Kidney epithelial cell (primary cell): Measurements from ENCODE around the gene TMC1. TPM values are rescaled to one million over a fixed set of nuclear protein-coding genes. Genes with fewer than 3 reads are reported as not detected.

ENCODE experiments used
- DNase-seq: peaks from one replicate; pipeline ENCODE4 v3.0.0-alpha.2; 2010; ENCODE audit warnings: low read depth
- H3K27me3 ChIP-seq: 2 replicates; pipeline ENCODE4 v1.6.0; 2011; ENCODE audit warnings: low read length; ENCODE audit not compliant: control insufficient read depth, insufficient read depth
- H3K36me3 ChIP-seq: 2 replicates; pipeline ENCODE4 v1.5.1; 2011; ENCODE audit warnings: low read length; ENCODE audit not compliant: control insufficient read depth, insufficient read depth
- H3K4me3 ChIP-seq: 2 replicates; pipeline ENCODE4 v1.5.1; 2011; ENCODE audit warnings: low read depth, mild to moderate bottlenecking, control low read depth, low read length
- CTCF ChIP-seq: IDR thresholded peaks from 2 replicates; pipeline ENCODE4 v1.5.1; 2011; ENCODE audit warnings: mild to moderate bottlenecking, moderate library complexity, low read length, control low read depth, inconsistent platforms; ENCODE audit not compliant: insufficient read depth, poor library complexity, severe bottlenecking
- total RNA-seq: library from RNA; depleted of rRNA; stranded (reverse); fragments of >200 nt; gene quantifications from 2 replicates; pipeline ENCODE4 v1.2.3, GENCODE V29; 2015

The TMC1 gene
- total RNA-seq, 1 donor from 2014 or later = not detected

GRCh38 chr9:72769546-72769945 lies 248.1 kb downstream of the TMC1 start:
- Histone ChIP-seq H3K36me3 (no peaks in the 10 kb centered on the region), H3K27me3 (no peaks in the 10 kb centered on the region), H3K4me3 (no peak overlapping the region)
- no peak for TF ChIP-seq CTCF
- no peak for DNase-seq

DNA sequence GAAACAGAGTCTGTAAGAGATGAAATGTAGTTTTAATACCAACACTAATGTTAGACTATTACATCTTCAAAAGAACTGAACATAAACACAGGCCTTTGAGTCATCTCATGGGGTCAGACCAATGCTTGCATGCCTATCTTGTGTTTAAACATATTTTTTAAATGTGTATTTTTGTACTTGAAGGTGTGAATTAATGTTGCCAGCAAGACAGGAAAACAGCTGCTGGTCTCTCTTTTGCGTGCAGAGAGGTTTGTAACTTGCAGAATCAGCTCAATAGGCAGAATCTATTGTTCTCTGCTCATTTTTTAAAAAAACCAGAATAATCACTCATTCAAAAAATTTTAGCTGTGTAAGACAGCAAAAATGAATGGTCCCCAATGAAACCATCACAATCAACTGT lies 251.3 kb downstream of the TMC1 start:
- Histone ChIP-seq H3K36me3 (no peaks in the 10 kb centered on the region), H3K4me3 (no peak overlapping the region), H3K27me3 (no peaks in the 10 kb centered on the region)
- TF ChIP-seq CTCF = no peak
- DNase-seq = no peak

DNA sequence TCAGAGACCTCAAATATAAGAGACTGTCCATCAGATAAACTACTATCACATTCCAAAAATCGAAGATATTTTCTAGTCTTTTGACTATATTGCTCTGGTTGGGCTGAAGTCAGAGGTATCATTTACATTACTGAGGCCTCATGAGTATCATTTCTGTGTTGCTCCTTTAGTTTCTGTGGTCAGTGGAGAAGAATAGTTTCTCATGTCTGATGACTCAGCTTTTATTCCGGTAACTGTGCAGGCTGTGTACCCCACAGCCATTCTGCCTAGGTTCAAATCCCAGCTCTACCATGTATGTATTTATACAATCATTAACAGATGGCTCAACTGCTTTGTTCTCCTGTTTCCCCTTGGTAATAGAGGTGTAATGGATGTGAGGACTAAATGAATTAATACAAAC lies 252.2 kb downstream of the TMC1 start:
- no peak for TF ChIP-seq CTCF
- DNase-seq = no peak
- H3K4me3 ChIP-seq = no peak overlapping the region
- no peaks in the 10 kb centered on the region for H3K27me3 ChIP-seq
- no peaks in the 10 kb centered on the region for H3K36me3 ChIP-seq

GRCh38 chr9:72775570-72775969 lies 254.2 kb downstream of the TMC1 start:
- no peaks in the 10 kb centered on the region for H3K27me3 ChIP-seq
- no peak overlapping the region for H3K4me3 ChIP-seq
- TF ChIP-seq CTCF = no peak
- H3K36me3 ChIP-seq = no peaks in the 10 kb centered on the region
- no peak for DNase-seq

GRCh38 chr9:72779614-72780013 lies 258.2 kb downstream of the TMC1 start:
- TF ChIP-seq CTCF = no peak
- Histone ChIP-seq H3K4me3 (no peak overlapping the region), H3K36me3 (no peaks in the 10 kb centered on the region), H3K27me3 (no peaks in the 10 kb centered on the region)
- DNase-seq = no peak

GRCh38 chr9:72786948-72787347 lies 265.5 kb downstream of the TMC1 start:
- TF ChIP-seq CTCF = no peak
- no peaks in the 10 kb centered on the region for H3K27me3 ChIP-seq
- H3K4me3 ChIP-seq = no peak overlapping the region
- DNase-seq = no peak
- no peaks in the 10 kb centered on the region for H3K36me3 ChIP-seq
